Posterior vena cava (tissue), 2 donors: ENCODE data around the gene TEX30. TPM values are rescaled to one million over a fixed set of nuclear protein-coding genes. Genes with fewer than 3 reads are reported as not detected.

Experiments used
- DNase-seq: peaks from one replicate; pipeline ENCODE4 v3.0.0-alpha.2; 2020; ENCODE audit warnings: low spot score
- intact Hi-C, 2 donors: fragments of 100-400 bp; cut with DNase I; formaldehyde crosslinking; loops; one replicate each; pipeline versions ENCODE4 v1.14.1 to v1.14.2; 2022 to 2023
- total RNA-seq, 2 donors: library from RNA; stranded (reverse); fragmentation: NEBNext Ultra II Directional; extraction: Animal tissue kit (Norgen Biotek cat#: 25700); gene quantifications; one replicate each; pipeline ENCODE4 v1.2.1, GENCODE V29; 2021
- donor health status: DM: yes; HTN: yes; CAD: no.
- donor health status: DM: yes; HTN: yes; CAD: no.

Gene TEX30
- total RNA-seq, 2 donors from 2014 or later = 7.4 to 10.9 TPM

DNA sequence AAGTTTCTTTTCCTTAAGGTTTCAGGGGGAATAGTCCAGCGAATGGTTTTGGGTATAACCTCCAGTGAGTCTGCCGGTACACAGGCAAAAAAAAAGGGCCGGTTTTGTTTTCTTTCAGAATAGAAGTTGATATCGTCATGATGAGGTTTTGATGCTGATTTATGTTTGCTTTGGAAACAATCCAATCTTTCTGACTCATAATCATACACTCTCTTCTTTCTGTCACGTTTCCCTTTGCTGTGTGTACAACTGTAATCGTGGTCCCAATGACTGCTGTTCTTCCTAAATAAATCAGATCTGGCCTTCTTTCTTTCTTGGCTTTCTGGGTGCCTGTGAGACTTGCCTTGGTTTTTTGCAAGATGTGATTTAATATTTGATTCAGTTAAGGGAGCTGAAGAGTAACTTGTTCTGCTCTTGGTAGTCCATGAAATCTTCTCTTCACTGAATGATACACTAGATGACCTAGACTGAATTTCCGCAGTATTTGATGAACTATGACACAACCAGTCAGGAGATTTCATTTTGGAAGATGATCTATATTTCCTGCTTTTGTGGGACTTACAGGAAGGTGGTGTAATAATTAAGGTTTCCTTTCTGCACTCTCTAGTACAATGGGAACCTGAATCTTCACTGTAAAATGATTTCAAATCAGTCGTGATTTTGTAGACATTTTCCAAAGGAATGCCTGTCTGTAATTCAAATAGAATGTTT lies 43.9 kb downstream of the TEX30 start:
- intact Hi-C loops = loop anchor here (5.0 to 10.0 kb wide), 4 partner anchors 75 to 152 kb away; partner anchors contain the start of gene TPP2 (in 1 of the 2)

DNA sequence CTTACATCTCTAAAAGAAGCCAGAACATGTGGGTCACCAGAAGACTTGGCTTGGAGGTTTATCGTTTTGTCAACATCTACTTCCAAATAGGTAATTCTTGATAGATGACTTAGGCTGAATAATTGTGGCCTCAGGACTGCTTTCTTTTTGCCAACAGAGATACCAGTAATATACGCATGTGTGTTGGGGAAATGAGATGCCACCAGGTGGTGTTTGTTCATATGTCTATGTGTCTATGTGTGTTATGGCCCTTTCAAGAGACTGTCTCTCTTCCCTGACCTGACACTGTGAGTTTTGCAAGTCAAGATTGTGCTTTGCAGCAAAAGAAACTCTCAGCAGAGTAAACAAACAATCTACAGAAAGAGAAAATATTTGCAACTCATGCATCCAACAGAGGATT lies 47.2 kb downstream of the TEX30 start:
- no peak for DNase-seq
- intact Hi-C loops = loop anchor here in 1 of 2 donors (5.0 to 10.0 kb wide), 3 partner anchors 72 to 149 kb away; partner anchors contain the start of gene TPP2

More for the DNA sequence above, 43.9 kb downstream of the TEX30 start:
- DNase-seq = no peak

DNA sequence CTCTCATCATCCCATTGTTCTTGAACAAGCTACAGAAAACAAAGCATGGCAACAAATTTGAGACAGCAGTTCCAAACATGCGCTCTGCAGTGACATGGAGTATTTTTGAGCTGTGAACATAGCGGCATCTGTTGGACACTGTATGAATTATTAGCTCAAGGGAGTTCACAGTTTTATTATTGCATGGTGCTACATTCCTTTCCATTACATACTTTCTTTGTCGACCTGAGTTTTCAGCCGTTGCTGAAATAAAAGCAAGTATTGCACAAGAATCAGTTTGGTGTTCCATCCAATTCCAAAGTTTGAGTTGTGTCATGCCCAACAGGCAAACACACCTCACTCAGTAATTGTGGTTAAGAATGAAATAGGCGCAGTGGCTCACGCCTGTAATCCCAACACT lies 48.7 kb downstream of the TEX30 start:
- no peak for DNase-seq
- intact Hi-C loops = loop anchor here in 1 of 2 donors (5.0 to 10.0 kb wide), 3 partner anchors 70 to 148 kb away; partner anchors contain the start of gene TPP2

DNA sequence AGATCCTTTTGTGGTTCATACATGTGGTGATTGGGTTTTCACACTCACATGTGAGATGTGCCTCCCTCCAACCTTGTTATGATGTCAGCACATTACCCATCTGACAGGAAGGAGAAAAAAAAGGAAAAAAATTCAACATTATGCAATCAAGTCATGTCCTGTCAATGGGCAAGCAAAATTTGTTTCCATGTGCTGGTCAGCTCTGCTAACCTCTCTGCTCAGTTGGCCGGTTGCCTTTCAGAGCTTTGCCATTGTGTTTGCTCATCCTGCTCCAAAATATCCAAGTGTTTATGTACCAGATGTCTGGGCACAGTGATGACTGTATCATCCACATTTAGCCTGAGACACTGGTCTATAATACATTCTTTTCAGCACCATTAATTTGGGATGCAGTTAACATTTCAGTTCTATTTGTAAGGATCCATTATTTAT lies 51.8 kb downstream of the TEX30 start:
- no peak for DNase-seq
- intact Hi-C loops = loop anchor here in 1 of 2 donors (10.0 kb wide), 1 partner anchor 67 kb away; no protein-coding TSS in a partner anchor

DNA sequence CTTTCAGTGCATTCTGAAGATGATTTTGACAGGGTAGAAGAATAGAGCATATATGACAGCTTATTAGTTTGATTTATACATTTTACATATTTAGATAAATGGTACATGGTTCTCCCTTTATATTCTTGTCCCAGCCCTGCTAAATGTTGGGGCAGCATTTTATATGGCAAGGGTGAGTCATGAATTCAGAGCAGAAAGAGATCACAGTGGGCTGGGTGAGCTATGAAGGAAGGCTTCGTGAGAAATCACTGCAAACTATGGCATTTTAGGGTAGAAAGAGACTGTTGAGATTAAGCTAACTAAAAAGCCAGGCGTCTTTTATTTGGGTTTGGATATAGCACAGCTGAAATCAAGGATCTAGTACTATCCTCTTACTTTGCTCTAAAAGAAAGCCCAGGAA lies 54.8 kb downstream of the TEX30 start:
- intact Hi-C loops = no loop called here
- no peak for DNase-seq

Other genes starting within 250 kb of the TEX30 start
- 10 to 100 TPM; 32.7 to 37.2 TPM for gene TPP2, start 176.8 kb downstream of the TEX30 start, total RNA-seq
- gene METTL21C, start 78.7 kb downstream of the TEX30 start, total RNA-seq = not detected
- gene POGLUT2, start 25.2 kb upstream of the TEX30 start, total RNA-seq = 1 to 10 TPM; 6.2 to 9.9 TPM
- gene BIVM, start 25.3 kb upstream of the TEX30 start, total RNA-seq = 10 to 100 TPM; 15.3 to 16.8 TPM
- 10 to 100 TPM; 26.6 to 30.3 TPM for gene ERCC5, start 72.2 kb upstream of the TEX30 start, total RNA-seq